Kidney (tissue), 14 donors: ENCODE results near the gene CLPX. TPM values are rescaled to one million over a fixed set of nuclear protein-coding genes. Genes with fewer than 3 reads are reported as not detected.

Source experiments
- DNase-seq, 5 donors: peaks; one replicate each; pipeline ENCODE4 v3.0.0-alpha.2; 2013 to 2020
- FAIRE-seq: peaks from 2 replicates; lab custom pipeline; 2012; peaks lifted over from hg19 to GRCh38; lab: Jason Lieb, UNC
- H3K27ac ChIP-seq, 2 donors: one replicate each; pipeline ENCODE4 v1.7.0; 2013; ENCODE audit warnings: low read depth in 2 of 2, low read length in 2 of 2, inconsistent platforms in 1 of 2
- H3K27me3 ChIP-seq: one replicate; pipeline ENCODE4 v1.7.1; 2013; ENCODE audit warnings: low read length, inconsistent platforms; ENCODE audit not compliant: control insufficient read depth, insufficient read depth
- H3K36me3 ChIP-seq, 3 donors: one replicate each; pipeline versions ENCODE4 v1.7.0 to v1.7.1; 2013; ENCODE audit warnings: low read length in 3 of 3, control low read depth in 1 of 3, inconsistent platforms in 1 of 3; ENCODE audit not compliant: insufficient read depth in 3 of 3, control insufficient read depth in 2 of 3
- H3K4me1 ChIP-seq, 3 donors: one replicate each; pipeline versions ENCODE4 v1.7.0 to v1.7.1; 2013; ENCODE audit warnings: low read length in 3 of 3, inconsistent platforms in 1 of 3, low read depth in 1 of 3; ENCODE audit not compliant: control insufficient read depth in 2 of 3, insufficient read depth in 2 of 3
- H3K4me3 ChIP-seq, 3 donors: one replicate each; pipeline versions ENCODE4 v1.7.0 to v1.8.1; 2013; ENCODE audit warnings: low read length in 3 of 3, control low read depth in 1 of 3, inconsistent platforms in 1 of 3
- H3K9ac ChIP-seq, 3 donors: one replicate each; pipeline versions ENCODE4 v1.7.0 to v1.7.1; 2013; ENCODE audit warnings: low read length in 3 of 3, control low read depth in 1 of 3, inconsistent platforms in 1 of 3
- H3K9me3 ChIP-seq, 3 donors: one replicate each; pipeline versions ENCODE4 v1.7.0 to v1.7.1; 2013; ENCODE audit warnings: low read length in 3 of 3, control low read depth in 1 of 3, inconsistent platforms in 1 of 3; ENCODE audit not compliant: control insufficient read depth in 2 of 3, insufficient read depth in 1 of 3
- intact Hi-C: fragments of 100-400 bp; cut with DNase I; formaldehyde crosslinking; loops from one replicate; pipeline ENCODE4 v1.11.1; 2022
- polyA plus RNA-seq: library from polyadenylated mRNA; stranded (reverse); fragments of 350-450 nt; fragmentation: Illumina TruSeq; extraction: RNeasy Lipid Tissue Mini Kit (QIAGEN cat#74804); gene quantifications from one replicate; pipeline ENCODE4 v1.2.3, GENCODE V29; 2014; ENCODE audit warnings: low read depth, low replicate concordance; ENCODE audit not compliant: insufficient read depth
- total RNA-seq: library from RNA; stranded (reverse); fragmentation: NEBNext Ultra II Directional; extraction: Animal tissue kit (Norgen Biotek cat#: 25700); gene quantifications from one replicate; pipeline ENCODE4 v1.2.1, GENCODE V29; 2021
- TF ChIP-seq, protein P1 (sequence below): IDR thresholded peaks from 3 replicates; pipeline ENCODE4 v1.5.1; 2012; ENCODE audit warnings: mild to moderate bottlenecking, moderate library complexity, borderline replicate concordance; ENCODE audit not compliant: insufficient read depth; ENCODE audit errors: extremely low read depth
- donor health status: control.
- donor health status: control.
- donor health status: control.
- donor health status: control.
- donor health status: control.
- donor health status: DM: yes; HTN: yes; CAD: no.
- donor health status: Normal renal cell carcinoma (clear cell type).

CLPX gene
- total and polyA plus RNA-seq, 2 donors from 2014 or later: 18.4 to 48.2 TPM

DNA sequence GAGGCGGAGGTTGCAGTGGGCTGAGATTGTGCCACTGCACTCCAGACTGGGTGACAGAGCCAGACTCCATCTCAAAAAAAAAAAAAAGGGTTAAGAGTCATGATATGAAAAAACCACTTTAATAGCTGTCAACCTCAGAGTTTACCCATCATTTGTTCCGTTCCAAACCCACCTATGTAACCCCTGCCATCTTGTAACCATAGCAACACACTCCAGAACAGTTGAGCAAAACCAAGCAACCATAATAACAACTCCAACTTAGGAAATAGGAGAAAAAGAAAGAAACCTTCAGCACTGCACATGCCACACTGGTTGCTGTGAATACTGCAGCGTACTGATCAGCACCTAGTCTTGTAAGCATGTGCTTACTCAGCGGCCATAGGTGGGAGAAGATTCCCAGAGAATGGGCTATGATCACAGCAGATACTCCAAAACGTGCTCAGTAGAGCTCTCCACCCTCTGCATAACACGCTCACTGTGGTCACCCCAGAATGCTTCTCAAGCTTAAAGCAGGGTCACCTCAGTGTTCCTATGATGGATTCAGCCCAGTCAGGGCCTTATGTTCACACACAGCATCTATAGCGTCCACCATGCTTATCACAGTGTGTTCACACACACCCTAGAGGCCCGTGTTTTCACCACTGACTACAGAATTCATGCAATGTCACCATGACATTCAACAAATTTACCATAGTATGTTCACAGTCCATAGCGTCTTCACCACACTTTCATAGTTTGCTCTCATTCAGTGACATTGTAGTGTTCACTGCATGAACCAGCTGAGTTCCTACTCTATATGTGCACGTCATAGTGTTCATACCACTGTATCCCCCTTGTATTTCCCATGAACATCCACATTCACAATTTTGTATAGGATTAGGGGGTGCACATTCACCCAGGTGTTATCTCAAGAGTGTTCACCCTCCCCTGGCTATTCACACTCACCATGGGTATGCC, 32.7 kb upstream of the CLPX start:
- Histone ChIP-seq H3K27ac (no peak overlapping the region), H3K4me1 (no peaks in the 10 kb centered on the region), H3K9ac (no peak overlapping the region), H3K9me3 (no peaks in the 10 kb centered on the region), H3K27me3 (no peaks in the 10 kb centered on the region), H3K36me3 (no peaks in the 10 kb centered on the region), H3K4me3 (no peak overlapping the region)
- FAIRE-seq: no peak
- intact Hi-C loops: no loop called here
- no peak for DNase-seq
- TF ChIP-seq, protein P1, sequence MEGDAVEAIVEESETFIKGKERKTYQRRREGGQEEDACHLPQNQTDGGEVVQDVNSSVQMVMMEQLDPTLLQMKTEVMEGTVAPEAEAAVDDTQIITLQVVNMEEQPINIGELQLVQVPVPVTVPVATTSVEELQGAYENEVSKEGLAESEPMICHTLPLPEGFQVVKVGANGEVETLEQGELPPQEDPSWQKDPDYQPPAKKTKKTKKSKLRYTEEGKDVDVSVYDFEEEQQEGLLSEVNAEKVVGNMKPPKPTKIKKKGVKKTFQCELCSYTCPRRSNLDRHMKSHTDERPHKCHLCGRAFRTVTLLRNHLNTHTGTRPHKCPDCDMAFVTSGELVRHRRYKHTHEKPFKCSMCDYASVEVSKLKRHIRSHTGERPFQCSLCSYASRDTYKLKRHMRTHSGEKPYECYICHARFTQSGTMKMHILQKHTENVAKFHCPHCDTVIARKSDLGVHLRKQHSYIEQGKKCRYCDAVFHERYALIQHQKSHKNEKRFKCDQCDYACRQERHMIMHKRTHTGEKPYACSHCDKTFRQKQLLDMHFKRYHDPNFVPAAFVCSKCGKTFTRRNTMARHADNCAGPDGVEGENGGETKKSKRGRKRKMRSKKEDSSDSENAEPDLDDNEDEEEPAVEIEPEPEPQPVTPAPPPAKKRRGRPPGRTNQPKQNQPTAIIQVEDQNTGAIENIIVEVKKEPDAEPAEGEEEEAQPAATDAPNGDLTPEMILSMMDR: no peak

DNA sequence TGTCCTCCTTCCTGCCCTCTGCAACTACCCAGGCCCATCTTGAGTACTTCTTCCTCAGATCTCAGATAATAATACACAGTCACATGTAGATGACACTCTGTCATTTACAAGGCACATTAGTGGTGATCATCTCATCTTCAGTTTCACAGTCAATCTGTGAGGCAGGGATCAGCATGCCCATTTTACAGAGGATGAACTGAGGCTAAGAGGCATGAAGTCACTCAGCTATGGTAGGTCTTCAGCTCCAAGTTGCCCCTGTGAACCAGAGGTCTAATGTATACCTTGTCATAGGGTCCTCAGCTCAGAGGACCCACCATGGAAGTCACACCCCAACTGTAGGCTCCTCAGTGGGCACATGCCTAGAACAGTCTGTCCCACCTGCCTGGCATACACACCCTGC, 30.4 kb upstream of the CLPX start:
- no peaks in the 10 kb centered on the region for H3K36me3 ChIP-seq
- H3K27ac ChIP-seq: no peak overlapping the region
- no peaks in the 10 kb centered on the region for H3K27me3 ChIP-seq
- no peak for DNase-seq
- H3K4me1 ChIP-seq: peaks cover 0 to 4% (median 0%) of the 10 kb centered on the region in 3 donors
- no peak for FAIRE-seq
- H3K9me3 ChIP-seq: no peaks in the 10 kb centered on the region
- TF ChIP-seq, protein P1: no peak
- no peak overlapping the region for H3K4me3 ChIP-seq
- H3K9ac ChIP-seq: no peak overlapping the region
- intact Hi-C loops: no loop called here

DNA sequence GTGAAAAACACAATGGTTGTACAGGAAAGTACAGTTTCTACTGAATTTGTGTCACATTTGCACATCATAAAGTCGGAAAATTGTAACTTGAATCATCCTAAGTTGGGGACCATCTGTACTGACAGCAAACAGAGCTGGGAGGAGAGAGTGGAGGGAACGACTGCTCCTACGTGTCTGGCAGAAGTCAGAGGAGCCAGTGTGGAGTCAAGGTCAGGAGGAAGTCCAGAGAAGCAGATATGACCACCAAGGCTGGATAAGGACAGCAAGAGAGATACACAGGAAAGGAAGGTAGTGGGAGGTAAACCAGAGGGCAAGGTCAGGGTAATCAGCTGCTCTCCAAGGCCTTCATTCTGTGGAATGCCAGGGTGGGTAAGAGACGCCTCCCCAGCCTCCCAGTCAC, 28.9 kb upstream of the CLPX start:
- peaks cover 0 to 8% (median 4%) of the 10 kb centered on the region in 3 donors for H3K4me1 ChIP-seq
- H3K9me3 ChIP-seq: no peaks in the 10 kb centered on the region
- no peak for FAIRE-seq
- no peak for DNase-seq
- no peak overlapping the region for H3K27ac ChIP-seq
- TF ChIP-seq, protein P1: no peak
- no peak overlapping the region for H3K9ac ChIP-seq
- intact Hi-C loops: no loop called here
- H3K36me3 ChIP-seq: no peaks in the 10 kb centered on the region
- no peaks in the 10 kb centered on the region for H3K27me3 ChIP-seq
- no peak overlapping the region for H3K4me3 ChIP-seq
